ENCODE data around the gene ONECUT2. TPM values are rescaled to one million over a fixed set of nuclear protein-coding genes. Genes with fewer than 3 reads are reported as not detected.

The ONECUT2 gene
- total RNA-seq, 6 donors from 2014 or later, result 0.06 to 0.24 (median 0.10) TPM; not detected in 3

DNA sequence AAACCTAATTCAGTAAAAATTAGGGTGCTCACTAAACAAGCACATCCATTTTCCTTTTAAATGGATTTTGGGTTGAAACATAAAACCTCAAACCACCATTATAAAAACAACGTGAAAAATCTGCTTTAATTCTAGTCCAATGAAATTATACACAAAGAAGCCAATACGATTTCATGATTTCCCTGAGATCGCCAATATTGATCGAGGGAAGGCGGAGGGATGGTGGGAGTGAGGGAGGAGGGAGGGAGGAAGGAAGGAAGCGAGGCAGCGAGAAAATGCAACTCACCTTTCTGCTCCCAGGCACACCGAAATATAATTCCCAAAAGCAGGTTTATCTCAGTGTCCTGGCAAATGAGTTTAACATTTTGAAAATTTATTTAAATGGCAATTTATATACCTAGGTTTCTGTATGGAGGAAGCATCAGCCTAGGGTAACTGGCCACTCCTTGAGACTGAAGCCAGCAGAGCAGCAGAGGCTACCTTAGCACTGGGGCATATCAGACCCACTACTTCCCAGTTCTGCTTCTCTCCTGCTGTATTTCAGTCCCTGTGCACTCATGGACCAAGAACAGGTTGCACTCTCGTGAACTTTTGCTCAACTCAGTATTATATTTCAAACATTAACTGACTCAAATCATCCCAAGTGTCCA lies 2.3 kb upstream of the ONECUT2 start:
- peaks cover 0 to 83% (median 46%) of the 10 kb centered on the region in 4 donors for H3K27me3 ChIP-seq
- ATAC-seq (ENCODE audit: low FRiP score in 2 of 2) (no peak), DNase-seq (no peak)
- TF ChIP-seq POLR2A (IDR thresholded peaks at IDR 0.05) (no peak), POLR2AphosphoS5 (IDR thresholded peaks at IDR 0.05) (no peak)
- TF ChIP-seq, protein P1, sequence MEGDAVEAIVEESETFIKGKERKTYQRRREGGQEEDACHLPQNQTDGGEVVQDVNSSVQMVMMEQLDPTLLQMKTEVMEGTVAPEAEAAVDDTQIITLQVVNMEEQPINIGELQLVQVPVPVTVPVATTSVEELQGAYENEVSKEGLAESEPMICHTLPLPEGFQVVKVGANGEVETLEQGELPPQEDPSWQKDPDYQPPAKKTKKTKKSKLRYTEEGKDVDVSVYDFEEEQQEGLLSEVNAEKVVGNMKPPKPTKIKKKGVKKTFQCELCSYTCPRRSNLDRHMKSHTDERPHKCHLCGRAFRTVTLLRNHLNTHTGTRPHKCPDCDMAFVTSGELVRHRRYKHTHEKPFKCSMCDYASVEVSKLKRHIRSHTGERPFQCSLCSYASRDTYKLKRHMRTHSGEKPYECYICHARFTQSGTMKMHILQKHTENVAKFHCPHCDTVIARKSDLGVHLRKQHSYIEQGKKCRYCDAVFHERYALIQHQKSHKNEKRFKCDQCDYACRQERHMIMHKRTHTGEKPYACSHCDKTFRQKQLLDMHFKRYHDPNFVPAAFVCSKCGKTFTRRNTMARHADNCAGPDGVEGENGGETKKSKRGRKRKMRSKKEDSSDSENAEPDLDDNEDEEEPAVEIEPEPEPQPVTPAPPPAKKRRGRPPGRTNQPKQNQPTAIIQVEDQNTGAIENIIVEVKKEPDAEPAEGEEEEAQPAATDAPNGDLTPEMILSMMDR (IDR thresholded peaks at IDR 0.05), result no peak
- peaks cover 17 to 61% (median 41%) of the 10 kb centered on the region in 4 donors for H3K4me1 ChIP-seq
- no peak overlapping the region for H3K27ac ChIP-seq
- H3K36me3 ChIP-seq, result no peaks in the 10 kb centered on the region
- peaks cover 0 to 10% (median 4%) of the 10 kb centered on the region in 4 donors for H3K9me3 ChIP-seq
- H3K4me3 ChIP-seq, result no peak overlapping the region
- 6 to 9% methylated on average over 9 of the region's 9 CpGs for WGBS, 2 donors

DNA sequence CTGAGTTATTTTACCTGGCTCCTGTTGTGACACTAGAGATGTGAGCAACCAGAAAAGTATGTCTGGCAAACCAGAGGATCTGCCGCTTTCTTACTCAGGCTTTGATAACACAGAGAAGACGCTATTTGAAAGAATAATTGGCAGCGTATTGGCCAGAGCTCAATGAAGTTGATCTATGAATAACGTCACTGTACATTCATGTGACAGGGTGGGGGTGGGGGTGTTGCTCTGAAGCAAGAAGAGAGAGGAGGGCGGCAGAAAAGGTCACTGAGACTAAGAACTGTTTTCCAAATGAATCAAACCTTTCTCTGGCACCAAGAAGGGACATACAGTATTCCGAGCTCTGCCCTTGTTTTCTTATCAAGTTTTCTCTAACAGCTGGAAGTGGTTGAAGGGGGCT lies 1.7 kb upstream of the ONECUT2 start:
- 7 to 10% methylated on average over 6 of the region's 6 CpGs for WGBS, 2 donors
- no peak for ATAC-seq (ENCODE audit: low FRiP score in 2 of 2)
- H3K4me1 ChIP-seq, result peaks cover 22 to 61% (median 42%) of the 10 kb centered on the region in 4 donors
- no peak overlapping the region for H3K27ac ChIP-seq
- DNase-seq, result no peak
- peaks cover 0 to 83% (median 45%) of the 10 kb centered on the region in 4 donors for H3K27me3 ChIP-seq
- peaks cover 0 to 6% (median 2%) of the 10 kb centered on the region in 4 donors for H3K9me3 ChIP-seq
- TF ChIP-seq, protein P1 (IDR thresholded peaks at IDR 0.05), result no peak
- no peak for TF ChIP-seq POLR2AphosphoS5 (IDR thresholded peaks at IDR 0.05)
- no peak for TF ChIP-seq EP300 (IDR thresholded peaks at IDR 0.05)
- TF ChIP-seq POLR2A (IDR thresholded peaks at IDR 0.05), result no peak
- no peaks in the 10 kb centered on the region for H3K36me3 ChIP-seq
- H3K4me3 ChIP-seq, result no peak overlapping the region

DNA sequence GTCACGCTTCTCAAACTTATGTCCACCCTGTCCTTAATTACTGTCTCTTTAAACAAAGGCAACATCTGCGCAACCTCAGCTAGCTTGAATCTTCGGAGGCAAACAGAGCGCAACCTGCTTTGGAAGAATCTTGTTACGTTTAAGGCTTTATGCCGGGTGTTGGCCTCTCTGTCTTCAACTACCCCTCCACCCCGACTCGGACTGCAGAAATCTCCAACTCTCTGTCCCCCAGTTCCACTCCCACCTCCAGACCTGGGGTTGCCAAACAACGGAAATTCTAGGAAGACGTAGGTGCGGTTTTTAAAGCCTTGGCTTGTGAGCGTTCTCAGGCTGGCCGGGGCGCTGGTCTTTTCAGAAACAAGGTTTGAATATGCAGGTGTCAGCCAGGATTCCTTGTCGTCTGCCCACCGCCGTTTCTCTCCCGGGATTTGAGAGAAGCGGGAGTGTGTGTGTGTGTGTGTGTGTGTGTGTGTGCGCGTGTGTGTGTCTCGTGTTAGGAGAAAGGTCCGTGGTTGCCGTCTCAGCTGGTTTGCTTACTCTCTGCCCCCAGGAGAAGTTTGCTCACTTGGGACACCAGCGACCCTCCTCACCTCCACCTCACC lies 1.1 kb upstream of the ONECUT2 start:
- peaks cover 0 to 85% (median 48%) of the 10 kb centered on the region in 4 donors for H3K27me3 ChIP-seq
- no peak overlapping the region for H3K27ac ChIP-seq
- TF ChIP-seq, protein P1 (IDR thresholded peaks at IDR 0.05), result no peak
- TF ChIP-seq POLR2AphosphoS5 (IDR thresholded peaks at IDR 0.05) (no peak), EP300 (IDR thresholded peaks at IDR 0.05) (no peak), POLR2A (IDR thresholded peaks at IDR 0.05) (no peak)
- H3K9me3 ChIP-seq, result peaks cover 0 to under 1% (median 0%) of the 10 kb centered on the region in 4 donors
- 4 to 6% methylated on average over 18 to 24 of the region's 25 CpGs for WGBS, 2 donors
- ATAC-seq (ENCODE audit: low FRiP score in 2 of 2), result no peak
- no peaks in the 10 kb centered on the region for H3K36me3 ChIP-seq
- DNase-seq, result no peak
- H3K4me1 ChIP-seq, result peaks cover 27 to 63% (median 44%) of the 10 kb centered on the region in 4 donors
- peak overlapping the region in 3 of 4 donors; percentile 48 to 64 (median 51) for H3K4me3 ChIP-seq

DNA sequence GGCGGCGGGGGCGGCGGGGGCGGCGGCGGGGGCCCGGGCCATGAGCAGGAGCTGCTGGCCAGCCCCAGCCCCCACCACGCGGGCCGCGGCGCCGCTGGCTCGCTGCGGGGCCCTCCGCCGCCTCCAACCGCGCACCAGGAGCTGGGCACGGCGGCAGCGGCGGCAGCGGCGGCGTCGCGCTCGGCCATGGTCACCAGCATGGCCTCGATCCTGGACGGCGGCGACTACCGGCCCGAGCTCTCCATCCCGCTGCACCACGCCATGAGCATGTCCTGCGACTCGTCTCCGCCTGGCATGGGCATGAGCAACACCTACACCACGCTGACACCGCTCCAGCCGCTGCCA lies 644 bp downstream of the ONECUT2 start:
- Histone ChIP-seq H3K4me3 (peak overlapping the region in 3 of 4 donors; percentile 48 to 64 (median 51)), H3K9me3 (no peaks in the 10 kb centered on the region), H3K36me3 (no peaks in the 10 kb centered on the region), H3K27me3 (peaks cover 0 to 89% (median 52%) of the 10 kb centered on the region in 4 donors), H3K4me1 (peaks cover 29 to 69% (median 52%) of the 10 kb centered on the region in 4 donors), H3K27ac (no peak overlapping the region)
- TF ChIP-seq, protein P1 (IDR thresholded peaks at IDR 0.05), result no peak
- TF ChIP-seq POLR2A (IDR thresholded peaks at IDR 0.05) (no peak), EP300 (IDR thresholded peaks at IDR 0.05) (no peak), POLR2AphosphoS5 (IDR thresholded peaks at IDR 0.05) (no peak)
- DNase-seq (no peak), ATAC-seq (ENCODE audit: low FRiP score in 2 of 2) (no peak)
- WGBS, 2 donors, result 7 to 13% methylated on average over 3 to 39 of the region's 44 CpGs
